Activated naive CD8-positive, alpha-beta T cell treated with anti-CD3 and anti-CD28 coated beads, Interleukin-2, amount 50 U/mL, for 24 hours (primary cell): ENCODE results near the gene PAPOLA.
"Not testable (repeated sequence)": the region's sequence is repeated elsewhere in the genome, so short reads cannot be mapped to it uniquely, and the experiment has no call there.

Source experiments
- ATAC-seq: fragments of 150-1000 bp; cut with Tn5 transposase; one replicate; pipeline ENCODE4 v1.10.0; 2021
- DNase-seq: peaks from one replicate; pipeline ENCODE4 v3.0.0; 2021
- H3K27ac Mint-ChIP-seq: one replicate; pipeline ENCODE4 v1.8.0; 2021; ENCODE audit warnings: mild to moderate bottlenecking, mixed read lengths
- H3K27me3 Mint-ChIP-seq: one replicate; pipeline ENCODE4 v1.8.0; 2021; ENCODE audit warnings: mixed read lengths
- H3K36me3 Mint-ChIP-seq: one replicate; pipeline ENCODE4 v1.8.0; 2021; ENCODE audit warnings: low read depth, mixed read lengths
- H3K4me1 Mint-ChIP-seq: one replicate; pipeline ENCODE4 v1.8.0; 2021; ENCODE audit warnings: mixed read lengths
- H3K4me3 Mint-ChIP-seq: one replicate; pipeline ENCODE4 v1.8.0; 2021; ENCODE audit warnings: mild to moderate bottlenecking, moderate library complexity, mixed read lengths
- H3K9me3 Mint-ChIP-seq: one replicate; pipeline ENCODE4 v1.8.0; 2021; ENCODE audit warnings: mixed read lengths

PAPOLA gene

GRCh38 chr14:96486705-96487104 is 15.5 kb upstream of the PAPOLA start:
- Mint-ChIP-seq H3K27ac (no peak overlapping the region), H3K9me3 (no peaks in the 10 kb centered on the region), H3K4me1 (peaks cover 2% of the 10 kb centered on the region), H3K36me3 (no peaks in the 10 kb centered on the region), H3K4me3 (no peak overlapping the region), H3K27me3 (peaks cover 18% of the 10 kb centered on the region)
- ATAC-seq (no peak), DNase-seq (no peak)

- Mint-ChIP-seq H3K9me3 (no peaks in the 10 kb centered on the region), H3K27me3 (peaks cover 16% of the 10 kb centered on the region), H3K27ac (no peak overlapping the region), H3K4me3 (no peak overlapping the region), H3K36me3 (no peaks in the 10 kb centered on the region), H3K4me1 (peaks cover 11% of the 10 kb centered on the region)
- ATAC-seq (no peak), DNase-seq (no peak)
These were observed 12.9 kb upstream of the PAPOLA start for GRCh38 chr14:96489327-96489726.

GRCh38 chr14:96493178-96493577 is 9.0 kb upstream of the PAPOLA start:
- Mint-ChIP-seq H3K9me3 (no peaks in the 10 kb centered on the region), H3K27ac (no peak overlapping the region), H3K36me3 (no peaks in the 10 kb centered on the region), H3K4me1 (peaks cover 19% of the 10 kb centered on the region), H3K4me3 (no peak overlapping the region), H3K27me3 (peaks cover 28% of the 10 kb centered on the region)
- DNase-seq (no peak), ATAC-seq (no peak)

GRCh38 chr14:96494331-96494730 is 7.9 kb upstream of the PAPOLA start:
- no peak overlapping the region for H3K27ac Mint-ChIP-seq
- peaks cover 19% of the 10 kb centered on the region for H3K4me1 Mint-ChIP-seq
- no peaks in the 10 kb centered on the region for H3K36me3 Mint-ChIP-seq
- ATAC-seq (no peak), DNase-seq (no peak)
- no peak overlapping the region for H3K4me3 Mint-ChIP-seq
- H3K9me3 Mint-ChIP-seq: no peaks in the 10 kb centered on the region
- peaks cover 26% of the 10 kb centered on the region for H3K27me3 Mint-ChIP-seq

- ATAC-seq (no peak), DNase-seq (no peak)
- H3K4me1 Mint-ChIP-seq: peaks cover 29% of the 10 kb centered on the region
- no peaks in the 10 kb centered on the region for H3K36me3 Mint-ChIP-seq
- H3K27ac Mint-ChIP-seq: peak overlapping the region; percentile 29
- no peaks in the 10 kb centered on the region for H3K9me3 Mint-ChIP-seq
- peaks cover 20% of the 10 kb centered on the region for H3K27me3 Mint-ChIP-seq
- no peak overlapping the region for H3K4me3 Mint-ChIP-seq
These were observed 5.1 kb upstream of the PAPOLA start for GRCh38 chr14:96497087-96497486.

- peaks cover 20% of the 10 kb centered on the region for H3K27me3 Mint-ChIP-seq
- no peak overlapping the region for H3K27ac Mint-ChIP-seq
- H3K4me1 Mint-ChIP-seq: peaks cover 29% of the 10 kb centered on the region
- H3K36me3 Mint-ChIP-seq: peaks cover 1% of the 10 kb centered on the region
- ATAC-seq (no peak), DNase-seq (no peak)
- H3K4me3 Mint-ChIP-seq: no peak overlapping the region
- no peaks in the 10 kb centered on the region for H3K9me3 Mint-ChIP-seq
These were observed 4.6 kb upstream of the PAPOLA start for GRCh38 chr14:96497586-96497985.

- peaks cover 6% of the 10 kb centered on the region for H3K27me3 Mint-ChIP-seq
- peak overlapping the region; percentile 98 for H3K4me3 Mint-ChIP-seq
- H3K27ac Mint-ChIP-seq: peak overlapping the region; percentile 99
- ATAC-seq (peak; percentile 31), DNase-seq (peak; percentile 39)
- H3K9me3 Mint-ChIP-seq: no peaks in the 10 kb centered on the region
- H3K36me3 Mint-ChIP-seq: peaks cover 29% of the 10 kb centered on the region
- peaks cover 52% of the 10 kb centered on the region for H3K4me1 Mint-ChIP-seq
These were observed 904 bp upstream of the PAPOLA start for GRCh38 chr14:96501217-96501739.

GRCh38 chr14:96502621-96503305 is 581 bp downstream of the PAPOLA start:
- peaks cover 2% of the 10 kb centered on the region for H3K27me3 Mint-ChIP-seq
- peak; percentile 62 for DNase-seq
- peak overlapping the region; percentile 98 for H3K4me3 Mint-ChIP-seq
- H3K4me1 Mint-ChIP-seq: peaks cover 58% of the 10 kb centered on the region
- peak; percentile 25 for ATAC-seq
- H3K36me3 Mint-ChIP-seq: peaks cover 29% of the 10 kb centered on the region
- no peaks in the 10 kb centered on the region for H3K9me3 Mint-ChIP-seq
- peak overlapping the region; percentile 99 for H3K27ac Mint-ChIP-seq

- Mint-ChIP-seq H3K27ac (peak overlapping the region; percentile 99), H3K36me3 (peaks cover 29% of the 10 kb centered on the region), H3K4me1 (peaks cover 63% of the 10 kb centered on the region), H3K27me3 (peaks cover 2% of the 10 kb centered on the region), H3K9me3 (no peaks in the 10 kb centered on the region), H3K4me3 (peak overlapping the region; percentile 98)
- DNase-seq (no peak), ATAC-seq (no peak)
These were observed 1.1 kb downstream of the PAPOLA start for GRCh38 chr14:96503306-96503679.

- H3K27me3 Mint-ChIP-seq, H3K9me3 Mint-ChIP-seq, ATAC-seq, DNase-seq: not testable (repeated sequence)
- H3K27ac Mint-ChIP-seq: peak overlapping the region; percentile 99
- H3K4me3 Mint-ChIP-seq: peak overlapping the region; percentile 98
- peaks cover 73% of the 10 kb centered on the region for H3K4me1 Mint-ChIP-seq
- peaks cover 29% of the 10 kb centered on the region for H3K36me3 Mint-ChIP-seq
These were observed 2.2 kb downstream of the PAPOLA start for GRCh38 chr14:96504353-96504752.

GRCh38 chr14:96507723-96508122 is 5.5 kb downstream of the PAPOLA start:
- H3K27ac Mint-ChIP-seq: no peak overlapping the region
- ATAC-seq (no peak), DNase-seq (no peak)
- H3K27me3 Mint-ChIP-seq: no peaks in the 10 kb centered on the region
- peaks cover 88% of the 10 kb centered on the region for H3K4me1 Mint-ChIP-seq
- no peak overlapping the region for H3K4me3 Mint-ChIP-seq
- H3K9me3 Mint-ChIP-seq: no peaks in the 10 kb centered on the region
- peaks cover 27% of the 10 kb centered on the region for H3K36me3 Mint-ChIP-seq

GRCh38 chr14:96508900-96509299 is 6.7 kb downstream of the PAPOLA start:
- H3K27ac Mint-ChIP-seq: no peak overlapping the region

GRCh38 chr14:96509457-96510090 is 7.4 kb downstream of the PAPOLA start:
- DNase-seq (no peak), ATAC-seq (peak; percentile 35)
- no peaks in the 10 kb centered on the region for H3K27me3 Mint-ChIP-seq
- no peaks in the 10 kb centered on the region for H3K9me3 Mint-ChIP-seq
- H3K4me3 Mint-ChIP-seq: no peak overlapping the region
- peaks cover 10% of the 10 kb centered on the region for H3K36me3 Mint-ChIP-seq
- peaks cover 88% of the 10 kb centered on the region for H3K4me1 Mint-ChIP-seq
- no peak overlapping the region for H3K27ac Mint-ChIP-seq

More at GRCh38 chr14:96508900-96509299, 6.7 kb downstream of the PAPOLA start:
- Mint-ChIP-seq H3K9me3 (no peaks in the 10 kb centered on the region), H3K4me3 (no peak overlapping the region), H3K4me1 (peaks cover 88% of the 10 kb centered on the region), H3K27me3 (no peaks in the 10 kb centered on the region), H3K36me3 (peaks cover 16% of the 10 kb centered on the region)
- no peak for ATAC-seq
- DNase-seq: no peak

GRCh38 chr14:96511146-96511545 is 9.0 kb downstream of the PAPOLA start:
- no peak for ATAC-seq
- no peak for DNase-seq
- peaks cover 1% of the 10 kb centered on the region for H3K36me3 Mint-ChIP-seq
- H3K27me3 Mint-ChIP-seq: no peaks in the 10 kb centered on the region
- no peak overlapping the region for H3K4me3 Mint-ChIP-seq
- no peak overlapping the region for H3K27ac Mint-ChIP-seq
- peaks cover 84% of the 10 kb centered on the region for H3K4me1 Mint-ChIP-seq
- no peaks in the 10 kb centered on the region for H3K9me3 Mint-ChIP-seq

GRCh38 chr14:96511667-96512066 is 9.5 kb downstream of the PAPOLA start:
- Mint-ChIP-seq H3K4me3 (no peak overlapping the region), H3K27ac (no peak overlapping the region), H3K27me3 (no peaks in the 10 kb centered on the region)

More at GRCh38 chr14:96511667-96512066, 9.5 kb downstream of the PAPOLA start:
- no peaks in the 10 kb centered on the region for H3K9me3 Mint-ChIP-seq
- peaks cover 83% of the 10 kb centered on the region for H3K4me1 Mint-ChIP-seq
- DNase-seq (no peak), ATAC-seq (no peak)
- H3K36me3 Mint-ChIP-seq: no peaks in the 10 kb centered on the region
